Sigmoid colon (tissue), 7 donors: ENCODE data around the gene AP4B1. TPM values are rescaled to one million over a fixed set of nuclear protein-coding genes. Genes with fewer than 3 reads are reported as not detected.

ENCODE experiments used
- DNase-seq: peaks from one replicate; pipeline ENCODE4 v3.0.0-alpha.2; 2019
- H3K27ac ChIP-seq, 4 donors: fragments of 200-600 bp; sonication (generic); one replicate each; pipeline ENCODE4 v1.5.1; 2016 to 2019; ENCODE audit warnings: mild to moderate bottlenecking in 1 of 4
- H3K27me3 ChIP-seq, 3 donors: fragments of 200-600 bp; sonication (generic); one replicate each; pipeline ENCODE4 v1.5.1; 2019; ENCODE audit warnings: mild to moderate bottlenecking in 1 of 3
- H3K36me3 ChIP-seq, 4 donors: fragments of 200-600 bp; sonication (generic); one replicate each; pipeline ENCODE4 v1.5.1; 2016 to 2019
- H3K4me1 ChIP-seq, 4 donors: fragments of 200-600 bp; sonication (generic); one replicate each; pipeline ENCODE4 v1.5.1; 2017 to 2019
- H3K4me3 ChIP-seq, 4 donors: fragments of 200-600 bp; sonication (generic); one replicate each; pipeline ENCODE4 v1.5.1; 2017 to 2019; ENCODE audit warnings: mild to moderate bottlenecking in 2 of 4, moderate library complexity in 1 of 4
- H3K9me3 ChIP-seq, 4 donors: fragments of 200-600 bp in 3 of 4; sonication (generic) in 3 of 4; one replicate each; pipeline versions ENCODE4 v1.5.1 to v1.6.1; 2013 to 2019
- CTCF ChIP-seq, 4 experiments: fragments of 450-650 bp in 3 of 4; fragments of 200-600 bp in 1 of 4; IDR thresholded peaks; one replicate each; pipeline ENCODE4 v1.5.1; 2016 to 2019; ENCODE audit warnings: antibody characterized with exemption in 4 of 4, mild to moderate bottlenecking in 3 of 4, moderate library complexity in 2 of 4
- EP300 ChIP-seq, 4 donors: sonication (generic); formaldehyde crosslinking; IDR thresholded peaks; one replicate each; pipeline ENCODE4 v1.6.1; 2017; ENCODE audit warnings: antibody characterized with exemption in 4 of 4
- POLR2A ChIP-seq, 2 donors: fragments of 450-650 bp; IDR thresholded peaks; one replicate each; pipeline ENCODE4 v1.6.1; 2016; ENCODE audit warnings: antibody characterized with exemption in 2 of 2, mild to moderate bottlenecking in 2 of 2, moderate library complexity in 2 of 2
- POLR2AphosphoS5 ChIP-seq, 4 donors: sonication (generic); formaldehyde crosslinking; IDR thresholded peaks; one replicate each; pipeline ENCODE4 v1.6.1; 2017; ENCODE audit warnings: antibody characterized with exemption in 4 of 4
- WGBS, 2 donors: extraction: QIAGEN DNeasy Blood & Tissue Kit; methylation state at CpG; one replicate each; pipeline ENCODE4 v1.1.7; 2013; 5-methylcytosine and 5-hydroxymethylcytosine counted together
- intact Hi-C: fragments of 100-400 bp; cut with DNase I; formaldehyde crosslinking; loops from one replicate; pipeline ENCODE4 v1.15.1; 2023
- polyA plus RNA-seq, 3 donors: library from polyadenylated mRNA; stranded (reverse); fragments of 200-250 nt; gene quantifications; one replicate each; pipeline ENCODE4 v1.2.3, GENCODE V29; 2013
- total RNA-seq, 4 donors: library from RNA; depleted of rRNA; stranded (reverse); fragments of >200 nt; gene quantifications; one replicate each; pipeline ENCODE4 v1.1.0, GENCODE V29; 2016
- donor health status: healthy with polysubstance abuse.
- donor health status: Bipolar disorder and iron deficiency.
- donor health status: healthy.

AP4B1 gene
- total and polyA plus RNA-seq, 7 donors, result 4.8 to 21.3 (median 8.0) TPM

- peaks cover 0 to 20% (median 3%) of the 10 kb centered on the region in 4 donors for H3K36me3 ChIP-seq
- H3K9me3 ChIP-seq, result no peaks in the 10 kb centered on the region
- WGBS, 2 donors, result 66 to 90% methylated on average over 1 of the region's 1 CpG
- no peak for DNase-seq
- intact Hi-C loops, result no loop called here
- no peak overlapping the region for H3K4me3 ChIP-seq
- no peaks in the 10 kb centered on the region for H3K27me3 ChIP-seq
- no peak overlapping the region for H3K27ac ChIP-seq
- H3K4me1 ChIP-seq, result peaks cover 0 to 61% (median 39%) of the 10 kb centered on the region in 4 donors
- TF ChIP-seq POLR2AphosphoS5 (IDR thresholded peaks at IDR 0.05) (no peak), CTCF (IDR thresholded peaks at IDR 0.05) (no peak), POLR2A (IDR thresholded peaks at IDR 0.05) (no peak)
Measured at GRCh38 chr1:113937146-113937545, 32.5 kb upstream of the AP4B1 start.

- no peaks in the 10 kb centered on the region for H3K9me3 ChIP-seq
- no peak overlapping the region for H3K4me3 ChIP-seq
- peaks cover 0 to 8% (median 3%) of the 10 kb centered on the region in 4 donors for H3K36me3 ChIP-seq
- no peak for DNase-seq
- no peaks in the 10 kb centered on the region for H3K27me3 ChIP-seq
- no peak overlapping the region for H3K27ac ChIP-seq
- peaks cover 0 to 71% (median 50%) of the 10 kb centered on the region in 4 donors for H3K4me1 ChIP-seq
- TF ChIP-seq POLR2AphosphoS5 (IDR thresholded peaks at IDR 0.05), result no peak
- TF ChIP-seq CTCF (IDR thresholded peaks at IDR 0.05), result no peak
- no peak for TF ChIP-seq POLR2A (IDR thresholded peaks at IDR 0.05)
- no peak for TF ChIP-seq EP300 (IDR thresholded peaks at IDR 0.05)
- intact Hi-C loops, result no loop called here
- 75 to 83% methylated on average over 1 of the region's 1 CpG for WGBS, 2 donors
Measured at GRCh38 chr1:113935970-113936369, 31.4 kb upstream of the AP4B1 start.

GRCh38 chr1:113935176-113935575 lies 30.6 kb upstream of the AP4B1 start:
- DNase-seq, result no peak
- no peaks in the 10 kb centered on the region for H3K27me3 ChIP-seq
- no peak overlapping the region for H3K4me3 ChIP-seq
- no peak overlapping the region for H3K27ac ChIP-seq
- 91 to 97% methylated on average over 1 of the region's 1 CpG for WGBS, 2 donors
- peaks cover 0 to 72% (median 56%) of the 10 kb centered on the region in 4 donors for H3K4me1 ChIP-seq
- no peak for TF ChIP-seq CTCF (IDR thresholded peaks at IDR 0.05)
- no peak for TF ChIP-seq POLR2A (IDR thresholded peaks at IDR 0.05)
- TF ChIP-seq POLR2AphosphoS5 (IDR thresholded peaks at IDR 0.05), result no peak
- TF ChIP-seq EP300 (IDR thresholded peaks at IDR 0.05), result no peak
- peaks cover 0 to under 1% (median 0%) of the 10 kb centered on the region in 4 donors for H3K36me3 ChIP-seq
- intact Hi-C loops, result no loop called here
- H3K9me3 ChIP-seq, result no peaks in the 10 kb centered on the region

GRCh38 chr1:113934511-113935055 lies 30.0 kb upstream of the AP4B1 start:
- no peaks in the 10 kb centered on the region for H3K36me3 ChIP-seq
- no peak for DNase-seq
- H3K4me1 ChIP-seq, result peaks cover 0 to 68% (median 53%) of the 10 kb centered on the region in 4 donors
- WGBS, 2 donors, result 59 to 61% methylated on average over 5 of the region's 5 CpGs
- intact Hi-C loops, result no loop called here
- TF ChIP-seq POLR2A (IDR thresholded peaks at IDR 0.05) (no peak), EP300 (IDR thresholded peaks at IDR 0.05) (no peak), POLR2AphosphoS5 (IDR thresholded peaks at IDR 0.05) (no peak), CTCF (IDR thresholded peaks at IDR 0.05) (no peak)
- H3K27ac ChIP-seq, result no peak overlapping the region
- H3K4me3 ChIP-seq, result no peak overlapping the region
- H3K27me3 ChIP-seq, result no peaks in the 10 kb centered on the region
- no peaks in the 10 kb centered on the region for H3K9me3 ChIP-seq

- Histone ChIP-seq H3K4me1 (peaks cover 0 to 62% (median 50%) of the 10 kb centered on the region in 4 donors), H3K4me3 (no peak overlapping the region), H3K9me3 (no peaks in the 10 kb centered on the region), H3K36me3 (no peaks in the 10 kb centered on the region), H3K27me3 (no peaks in the 10 kb centered on the region), H3K27ac (no peak overlapping the region)
- intact Hi-C loops, result no loop called here
- no peak for DNase-seq
- TF ChIP-seq EP300 (IDR thresholded peaks at IDR 0.05) (no peak), POLR2A (IDR thresholded peaks at IDR 0.05) (no peak), POLR2AphosphoS5 (IDR thresholded peaks at IDR 0.05) (no peak), CTCF (IDR thresholded peaks at IDR 0.05) (no peak)
Measured at GRCh38 chr1:113934006-113934405, 29.4 kb upstream of the AP4B1 start.
